Gastrocnemius medialis (tissue), 4 donors: ENCODE results near the gene CDK4.

Source experiments
- POLR2A ChIP-seq, 2 donors: fragments of 450-650 bp; IDR thresholded peaks; one replicate each; pipeline ENCODE4 v1.6.1; 2017; ENCODE audit warnings: antibody characterized with exemption in 2 of 2, mild to moderate bottlenecking in 2 of 2, moderate library complexity in 2 of 2
- TF ChIP-seq, protein P1 (sequence below), 5 experiments: fragments of 450-650 bp in 3 of 5; fragments of 200-600 bp in 2 of 5; sonication (generic) in 2 of 5; IDR thresholded peaks in 4 of 5; conservative IDR thresholded peaks in 1 of 5; 1 replicate in 4 of 5; 2 replicates in 1 of 5; pipeline ENCODE4 v1.5.1; 2016 to 2019; ENCODE audit warnings: antibody characterized with exemption in 5 of 5, mild to moderate bottlenecking in 3 of 5, moderate library complexity in 3 of 5

GRCh38 chr12:57775563-57776246 is 23.6 kb upstream of the CDK4 start:
- TF ChIP-seq, protein P1, sequence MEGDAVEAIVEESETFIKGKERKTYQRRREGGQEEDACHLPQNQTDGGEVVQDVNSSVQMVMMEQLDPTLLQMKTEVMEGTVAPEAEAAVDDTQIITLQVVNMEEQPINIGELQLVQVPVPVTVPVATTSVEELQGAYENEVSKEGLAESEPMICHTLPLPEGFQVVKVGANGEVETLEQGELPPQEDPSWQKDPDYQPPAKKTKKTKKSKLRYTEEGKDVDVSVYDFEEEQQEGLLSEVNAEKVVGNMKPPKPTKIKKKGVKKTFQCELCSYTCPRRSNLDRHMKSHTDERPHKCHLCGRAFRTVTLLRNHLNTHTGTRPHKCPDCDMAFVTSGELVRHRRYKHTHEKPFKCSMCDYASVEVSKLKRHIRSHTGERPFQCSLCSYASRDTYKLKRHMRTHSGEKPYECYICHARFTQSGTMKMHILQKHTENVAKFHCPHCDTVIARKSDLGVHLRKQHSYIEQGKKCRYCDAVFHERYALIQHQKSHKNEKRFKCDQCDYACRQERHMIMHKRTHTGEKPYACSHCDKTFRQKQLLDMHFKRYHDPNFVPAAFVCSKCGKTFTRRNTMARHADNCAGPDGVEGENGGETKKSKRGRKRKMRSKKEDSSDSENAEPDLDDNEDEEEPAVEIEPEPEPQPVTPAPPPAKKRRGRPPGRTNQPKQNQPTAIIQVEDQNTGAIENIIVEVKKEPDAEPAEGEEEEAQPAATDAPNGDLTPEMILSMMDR (IDR thresholded peaks at IDR 0.05 in 4 of 5, conservative IDR thresholded peaks at IDR 0.05 in 1 of 5): no peak
- no peak for TF ChIP-seq POLR2A (IDR thresholded peaks at IDR 0.05)
